DMS53 (cell line): ENCODE data around the gene CNTNAP2.
"Not testable (repeated sequence)": the region's sequence is repeated elsewhere in the genome, so short reads cannot be mapped to it uniquely, and the experiment has no call there.

Experiments used
- DNase-seq: peaks from one replicate; lab custom pipeline; 2025; lab: John Stamatoyannopoulos, UW

CNTNAP2 gene

GRCh38 chr7:146146831-146147486 is 30.4 kb downstream of the CNTNAP2 start:
- DNase-seq: peak; percentile 80

DNA sequence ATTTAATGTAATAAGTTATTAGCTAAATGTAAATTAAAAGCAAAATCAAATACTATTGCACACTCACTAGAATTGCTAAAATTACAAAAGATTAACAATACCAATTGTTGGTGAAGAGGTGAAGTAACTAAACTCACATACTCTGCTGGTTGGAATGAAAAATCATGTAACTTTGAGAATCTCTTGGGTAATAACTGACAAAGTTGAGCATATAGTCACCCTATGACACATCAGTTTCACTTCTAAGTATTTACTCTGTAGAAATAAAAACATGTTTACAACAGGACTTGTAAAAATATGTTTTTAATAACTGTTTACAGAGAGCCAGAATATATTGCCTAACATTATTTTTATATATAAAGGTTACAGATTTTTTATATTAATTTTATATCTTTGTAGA is 33.6 kb downstream of the CNTNAP2 start:
- DNase-seq: peak; percentile 53

DNA sequence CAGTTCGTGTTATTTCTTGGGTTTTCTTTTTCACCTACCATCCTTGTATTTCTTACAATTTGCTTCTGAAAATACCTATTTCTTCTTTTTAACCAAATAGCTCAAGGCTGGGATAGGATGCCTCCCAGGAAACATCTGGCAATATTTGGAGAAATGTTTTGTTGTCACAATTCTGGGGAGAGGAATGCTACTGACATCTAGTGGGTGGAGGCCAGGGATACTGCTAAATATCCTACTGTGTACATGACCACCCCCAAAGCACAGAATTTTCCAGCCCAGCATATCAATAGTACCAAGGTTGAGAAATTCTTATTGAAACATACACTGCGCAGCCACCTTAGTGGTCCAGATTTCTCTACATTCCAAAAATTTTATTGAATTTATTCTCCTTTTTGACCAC is 55.5 kb downstream of the CNTNAP2 start:
- peak; percentile 35 for DNase-seq

DNA sequence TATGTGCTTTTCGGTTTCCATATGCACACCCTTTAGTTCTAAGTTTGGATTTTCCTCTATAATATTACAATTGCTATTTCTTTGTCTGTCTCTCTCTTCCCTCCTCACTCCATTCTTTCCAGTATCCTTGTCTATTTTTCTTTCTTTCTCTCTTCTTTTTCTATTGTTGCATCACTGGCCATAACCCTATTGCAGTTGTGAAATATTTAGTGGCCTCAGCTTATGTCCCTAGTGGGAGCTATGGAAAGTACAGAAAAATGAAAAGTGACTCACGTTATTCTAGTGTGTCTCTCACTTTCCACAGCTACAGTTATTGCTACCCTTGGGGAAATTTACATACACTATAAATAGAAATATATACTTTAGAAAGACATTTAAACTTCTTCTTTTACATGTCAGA is 59.1 kb downstream of the CNTNAP2 start:
- DNase-seq: peak; percentile 46

DNA sequence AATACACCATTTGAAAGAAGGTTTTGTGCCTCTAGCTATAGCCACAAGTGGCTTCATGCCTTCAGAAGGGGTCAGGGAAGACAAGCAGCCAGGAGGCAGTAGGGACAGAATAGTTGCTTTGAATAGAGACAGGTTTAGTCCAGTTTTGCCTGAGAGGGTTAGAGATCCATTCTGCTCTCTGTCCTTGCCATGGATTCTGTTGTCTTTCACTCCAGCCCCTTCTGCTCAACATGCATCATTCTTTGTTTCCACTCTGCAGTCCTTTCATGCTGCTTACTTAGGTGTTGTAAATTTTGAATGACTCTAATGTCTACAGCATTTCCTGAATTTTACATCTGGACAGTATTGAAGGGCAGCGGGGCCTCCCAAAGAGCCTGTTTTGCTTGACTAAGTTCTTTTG is 60.3 kb downstream of the CNTNAP2 start:
- DNase-seq: peak; percentile 47

GRCh38 chr7:146177301-146177700 is 60.7 kb downstream of the CNTNAP2 start:
- no peak for DNase-seq

DNA sequence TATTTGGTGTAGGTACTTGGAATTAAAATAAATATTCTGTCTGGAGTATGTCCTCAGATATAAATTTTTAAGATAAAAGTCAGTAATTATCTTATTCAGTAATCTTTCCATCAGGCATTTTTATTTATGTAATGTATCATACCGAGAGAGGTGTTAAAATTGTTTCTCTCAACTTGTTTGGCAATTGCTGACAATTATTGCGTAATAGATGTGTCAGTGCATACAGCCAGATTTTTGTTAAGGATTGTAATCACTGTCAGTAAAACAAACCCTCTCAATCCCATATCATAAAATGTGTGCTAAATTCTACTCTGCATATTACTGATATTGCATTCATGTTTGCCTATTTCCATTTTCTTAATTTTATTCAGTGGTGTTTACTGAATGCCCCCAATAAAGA is 69.2 kb downstream of the CNTNAP2 start:
- no peak for DNase-seq

- DNase-seq: not testable (repeated sequence)
Measured at GRCh38 chr7:146191428-146191827, 74.8 kb downstream of the CNTNAP2 start.

- DNase-seq: no peak
Measured at GRCh38 chr7:146201945-146202344, 85.3 kb downstream of the CNTNAP2 start.

DNA sequence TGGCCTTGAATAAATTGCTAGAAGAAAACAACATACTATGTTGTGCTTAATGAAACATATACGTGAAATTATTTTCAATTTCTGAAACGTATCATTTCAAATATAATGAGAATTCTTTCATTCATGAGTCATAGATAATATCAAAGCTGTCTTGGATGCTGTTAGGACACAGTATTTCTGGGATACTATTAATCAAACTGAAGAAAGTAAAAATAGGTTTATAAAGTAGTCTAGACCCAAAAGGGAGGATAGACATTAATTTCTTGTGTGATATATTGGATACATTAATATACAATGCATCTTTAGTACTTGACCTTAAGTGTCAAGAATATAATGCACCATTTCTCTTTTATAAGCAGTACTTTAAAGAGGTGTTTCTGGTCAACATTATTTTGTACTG is 89.7 kb downstream of the CNTNAP2 start:
- DNase-seq: no peak

- no peak for DNase-seq
Measured at GRCh38 chr7:146208492-146208891, 91.9 kb downstream of the CNTNAP2 start.

DNA sequence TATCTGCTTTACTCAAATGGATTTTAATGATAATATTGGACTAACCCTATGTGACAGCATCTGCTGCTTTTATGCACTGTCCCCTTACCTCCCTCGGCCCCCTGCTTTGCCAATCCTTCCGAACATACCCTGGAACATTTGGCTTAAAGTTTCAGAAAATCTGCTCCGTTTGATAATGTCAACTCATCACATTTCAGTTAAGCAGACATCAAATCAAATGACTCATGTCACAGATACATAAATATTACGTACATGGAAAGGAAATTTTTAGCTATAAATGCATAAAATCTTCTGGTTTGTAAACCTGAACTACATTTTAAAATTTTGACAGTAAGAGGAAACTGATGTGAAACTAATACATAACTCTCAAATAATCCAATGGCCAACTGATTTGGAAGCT is 98.2 kb downstream of the CNTNAP2 start:
- DNase-seq: no peak

- DNase-seq: no peak
Measured at GRCh38 chr7:146216396-146217041, 99.9 kb downstream of the CNTNAP2 start.

DNA sequence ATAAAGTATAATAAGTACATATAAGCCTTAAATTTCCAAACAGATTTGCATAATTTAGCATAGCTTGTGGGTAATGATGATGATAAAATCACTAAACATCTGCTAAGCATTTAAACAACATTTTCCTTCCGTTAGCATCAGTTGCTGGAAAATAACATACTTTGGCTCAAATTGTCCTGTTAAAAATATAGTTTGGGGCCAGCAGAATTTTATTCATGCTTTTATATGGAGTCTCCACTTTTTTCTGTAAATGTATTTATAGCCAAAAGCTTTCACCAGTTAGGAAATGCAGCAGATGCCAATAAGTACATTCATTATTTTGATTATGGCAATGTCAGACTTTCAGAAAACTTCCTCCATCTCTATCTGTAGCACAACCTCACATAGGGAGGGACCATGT is 107.2 kb downstream of the CNTNAP2 start:
- DNase-seq: no peak

DNA sequence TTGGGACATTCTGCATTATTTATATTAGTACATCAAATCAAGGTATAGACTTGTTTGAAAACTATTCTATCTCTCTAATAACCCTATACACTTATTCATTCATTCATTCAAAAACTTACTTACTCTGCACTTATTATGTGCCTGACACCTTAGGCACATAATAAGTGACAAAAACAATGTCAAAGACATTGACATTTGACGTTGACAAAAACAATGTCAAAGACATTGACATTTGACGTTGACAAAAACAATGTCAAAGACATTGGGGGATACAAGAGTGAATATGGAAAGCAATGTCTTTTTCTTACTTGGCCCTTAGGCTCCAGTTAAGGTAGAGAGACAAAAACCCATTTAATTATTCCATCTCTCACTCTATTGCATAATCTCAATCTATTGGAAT is 116.0 kb downstream of the CNTNAP2 start:
- DNase-seq: no peak

DNA sequence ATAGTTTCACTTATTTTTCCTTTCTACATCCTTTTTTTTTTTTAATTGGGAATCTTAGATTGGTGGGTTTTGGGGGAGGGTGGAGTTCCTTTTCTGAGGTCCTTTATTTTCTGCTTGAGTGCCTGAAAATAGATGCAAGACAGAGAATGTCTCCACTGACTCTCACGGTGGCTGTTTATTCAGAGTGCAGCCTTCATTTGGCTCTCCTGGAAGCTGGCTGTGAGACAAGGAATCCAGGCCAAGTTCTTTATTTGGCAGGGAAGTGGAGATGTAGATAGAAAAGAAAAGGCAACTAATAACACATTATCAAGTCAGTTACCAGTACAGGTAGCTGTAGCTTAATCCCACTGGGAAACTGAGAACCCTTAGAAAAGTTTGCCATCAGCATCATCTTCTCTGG is 118.6 kb downstream of the CNTNAP2 start:
- no peak for DNase-seq

DNA sequence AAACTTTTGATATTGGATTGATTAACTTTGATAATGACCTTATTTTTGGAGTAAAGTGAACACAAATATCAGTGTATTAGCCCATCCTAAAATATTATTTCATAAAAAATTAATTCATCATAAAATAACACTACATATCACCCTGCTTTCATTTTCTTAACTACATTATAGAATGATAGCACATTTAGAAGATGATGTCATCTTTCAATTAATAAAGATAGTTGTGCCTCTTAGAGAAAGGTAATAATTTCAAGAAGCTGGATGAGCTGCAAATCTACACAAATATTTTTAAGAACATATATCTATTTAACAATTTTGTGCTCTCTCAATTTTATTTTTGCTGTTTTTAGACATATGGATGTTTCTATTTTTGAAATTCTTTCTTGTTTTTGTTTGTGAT is 126.1 kb downstream of the CNTNAP2 start:
- no peak for DNase-seq

DNA sequence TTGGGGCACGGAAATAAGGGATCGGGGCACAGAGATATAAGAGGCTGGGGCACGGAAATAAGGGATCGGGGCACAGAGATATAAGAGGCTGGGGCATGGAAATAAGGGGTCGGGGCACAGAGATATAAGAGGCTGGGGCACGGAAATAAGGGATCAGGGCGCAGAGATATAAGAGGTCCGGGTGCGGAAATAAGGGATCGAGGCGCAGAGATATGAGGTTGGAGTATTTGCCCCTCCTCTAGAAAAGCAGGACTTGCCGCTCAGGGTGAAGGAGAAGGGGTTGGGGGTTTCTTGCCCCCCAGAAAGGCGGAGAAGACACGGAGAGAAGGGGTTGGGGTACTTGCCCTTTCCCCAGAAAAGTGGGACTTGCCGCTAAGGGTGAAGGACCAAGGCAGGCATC is 131.4 kb downstream of the CNTNAP2 start:
- DNase-seq: not testable (repeated sequence)

DNA sequence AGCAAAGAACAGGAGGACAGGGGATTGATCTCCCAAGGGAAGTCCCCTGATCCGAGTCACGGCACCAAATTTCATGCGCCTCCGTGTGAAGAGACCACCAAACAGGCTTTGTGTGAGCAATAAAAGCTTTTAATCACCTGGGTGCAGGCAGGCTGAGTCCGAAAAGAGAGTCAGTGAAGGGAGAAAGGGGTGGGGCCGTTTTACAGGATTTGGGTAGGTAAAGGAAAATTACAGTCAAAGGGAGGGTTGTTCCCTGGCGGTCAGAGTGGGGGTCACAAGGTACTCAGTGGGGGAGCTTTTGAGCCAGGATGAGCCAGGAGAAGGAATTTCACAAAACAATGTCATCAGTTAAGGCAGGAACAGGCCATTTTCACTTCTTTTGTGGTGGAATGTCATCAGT is 132.1 kb downstream of the CNTNAP2 start:
- DNase-seq: not testable (repeated sequence)

DNA sequence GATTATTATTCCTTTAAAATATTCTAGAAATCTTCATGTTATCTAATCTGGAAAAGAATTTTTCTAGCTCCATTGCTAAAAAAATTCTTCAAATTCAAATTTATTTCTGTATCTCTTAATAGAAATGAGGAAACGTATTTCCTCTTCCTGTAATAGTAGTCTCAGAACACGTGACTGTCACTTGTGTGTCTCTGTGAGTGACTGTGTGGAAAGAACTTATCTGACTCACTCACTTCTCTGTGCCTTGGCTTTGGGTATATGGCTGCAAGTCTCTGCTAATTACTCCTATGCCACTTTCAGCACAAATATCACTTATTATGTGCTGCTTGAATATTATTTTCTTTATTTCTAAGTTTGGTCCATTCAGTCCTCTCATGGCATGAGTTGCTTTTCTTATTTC is 132.7 kb downstream of the CNTNAP2 start:
- DNase-seq: no peak

DNA sequence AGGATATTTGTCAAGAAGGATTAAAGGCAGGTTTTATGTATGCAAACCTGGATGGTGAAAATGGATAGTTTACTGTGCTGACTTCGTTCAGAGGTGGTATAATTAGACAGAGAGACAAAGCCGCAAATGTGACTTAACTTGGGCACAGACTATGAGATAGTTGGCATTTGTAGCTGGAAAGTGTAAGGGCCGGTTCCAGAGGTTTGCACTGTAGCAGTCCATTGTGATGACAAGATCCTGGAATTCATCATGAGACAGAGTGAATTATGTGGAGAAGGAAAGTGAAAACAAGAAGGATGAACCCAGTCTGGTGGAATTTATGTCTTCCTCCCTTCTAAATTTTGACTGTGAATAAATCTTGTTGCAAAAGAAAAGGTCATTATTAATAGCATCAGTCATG is 139.0 kb downstream of the CNTNAP2 start:
- no peak for DNase-seq

GRCh38 chr7:146262527-146262926 is 145.9 kb downstream of the CNTNAP2 start:
- no peak for DNase-seq

DNA sequence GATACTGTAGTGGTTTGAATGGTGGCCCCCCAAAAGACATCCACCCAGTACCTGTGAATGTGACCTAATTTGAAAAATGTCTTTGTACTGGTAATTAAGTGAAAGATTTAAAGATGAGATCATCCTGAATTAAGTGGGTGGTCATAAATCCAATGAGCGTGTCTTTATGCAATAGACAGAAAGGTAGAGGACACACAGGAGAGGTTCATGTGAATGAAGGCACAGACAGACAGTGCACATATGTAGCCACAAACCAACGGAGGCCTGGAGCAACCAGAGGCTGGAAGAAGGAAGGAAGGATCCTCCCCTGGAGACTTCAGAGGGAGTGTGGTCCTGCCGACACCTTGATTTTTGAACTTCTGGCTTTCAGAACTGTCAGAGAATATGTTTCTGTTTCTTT is 160.3 kb downstream of the CNTNAP2 start:
- no peak for DNase-seq

- no peak for DNase-seq
Measured at GRCh38 chr7:146285418-146285817, 168.8 kb downstream of the CNTNAP2 start.
